EH (cell line): ENCODE data around the gene ZSCAN23.
"Not testable (repeated sequence)": the region's sequence is repeated elsewhere in the genome, so short reads cannot be mapped to it uniquely, and the experiment has no call there.

ENCODE experiments used
- DNase-seq: peaks from one replicate; pipeline ENCODE4 v3.0.0-alpha.2; 2015; ENCODE audit warnings: low read depth

Gene ZSCAN23

DNA sequence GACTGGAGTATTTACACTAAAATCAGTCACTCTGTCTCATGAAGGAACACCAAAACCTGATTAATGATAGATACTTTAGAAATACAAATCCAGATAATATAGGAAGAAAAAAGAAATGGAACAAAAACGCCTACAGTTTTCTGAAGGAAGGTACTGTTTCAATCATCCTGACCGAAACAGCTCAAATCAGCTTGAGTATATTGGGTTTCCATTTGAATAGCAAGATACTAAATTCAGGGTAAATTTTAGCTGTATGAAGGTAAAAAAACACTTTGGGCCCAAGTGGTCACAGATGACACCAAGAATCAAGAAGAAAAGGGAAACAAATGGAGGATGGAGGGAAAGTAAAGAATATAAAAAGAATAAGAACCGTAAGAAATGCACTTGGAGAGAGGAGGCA lies 6.9 kb downstream of the ZSCAN23 start:
- no peak for DNase-seq

DNA sequence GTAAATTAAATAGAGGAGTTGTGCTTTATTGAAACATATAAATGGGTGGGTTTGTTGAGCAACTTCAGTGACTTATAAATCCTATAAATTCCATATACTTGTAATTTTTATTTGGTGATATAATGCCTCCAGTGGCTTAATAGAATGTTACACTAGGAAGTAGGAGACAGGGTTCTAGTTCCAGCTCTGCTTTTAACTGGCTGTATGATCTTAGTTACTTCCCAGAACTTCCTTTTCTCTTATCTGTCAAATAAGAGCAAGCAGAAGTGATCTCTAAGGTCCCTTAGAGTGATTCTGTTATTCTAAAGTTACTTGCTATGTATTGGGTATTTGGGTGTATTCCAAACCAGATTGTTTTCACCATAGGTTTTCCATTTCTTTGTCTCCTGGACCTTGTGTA lies 10.2 kb downstream of the ZSCAN23 start:
- no peak for DNase-seq

DNA sequence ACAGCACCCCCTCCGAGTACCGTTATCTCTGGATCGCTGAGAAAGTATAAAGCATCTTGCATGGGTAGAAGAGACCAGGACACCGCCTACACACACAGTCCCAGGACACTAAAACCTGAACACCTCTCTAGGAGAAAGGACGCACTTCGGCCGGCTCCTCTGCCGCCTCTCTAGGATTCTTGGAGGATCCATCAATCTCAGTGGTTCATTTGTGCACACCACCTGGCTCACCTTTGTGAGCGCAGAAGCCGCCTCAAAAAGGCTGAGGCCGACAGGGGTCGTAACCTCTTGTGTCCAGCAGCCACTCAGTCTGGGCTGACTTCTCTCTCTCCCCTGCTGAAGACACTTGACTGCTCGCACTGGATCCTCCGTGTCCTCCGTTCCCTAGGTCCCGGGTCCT lies 13.5 kb downstream of the ZSCAN23 start:
- no peak for DNase-seq

DNA sequence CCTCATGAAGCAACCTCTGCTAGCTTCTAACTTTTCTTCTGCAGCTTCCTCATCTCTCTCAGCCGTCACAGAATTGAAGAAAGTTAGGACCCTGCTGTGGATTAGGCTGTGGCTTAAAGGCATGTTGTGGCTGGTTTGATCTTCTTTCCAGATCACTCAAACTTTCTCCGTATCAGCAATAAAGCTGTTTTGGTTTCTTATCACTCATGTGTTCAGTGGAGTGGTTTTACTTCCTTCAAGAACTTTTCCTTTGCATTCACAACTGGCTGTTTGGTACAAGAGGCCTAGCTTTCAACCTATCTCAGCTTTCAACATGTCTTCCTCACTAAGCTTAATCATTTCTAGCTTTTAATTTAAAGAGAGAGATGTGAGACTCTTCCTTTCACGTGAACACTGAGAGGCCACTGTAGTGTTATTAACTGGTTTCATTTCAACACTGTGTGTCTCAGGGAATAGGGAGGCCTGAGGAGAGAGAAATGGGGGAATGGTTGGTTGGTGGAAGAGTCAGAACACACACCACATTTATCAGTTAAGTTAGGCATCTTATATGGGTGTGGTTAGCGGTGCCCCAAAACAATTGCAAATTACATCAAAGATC lies 17.2 kb downstream of the ZSCAN23 start:
- no peak for DNase-seq

DNA sequence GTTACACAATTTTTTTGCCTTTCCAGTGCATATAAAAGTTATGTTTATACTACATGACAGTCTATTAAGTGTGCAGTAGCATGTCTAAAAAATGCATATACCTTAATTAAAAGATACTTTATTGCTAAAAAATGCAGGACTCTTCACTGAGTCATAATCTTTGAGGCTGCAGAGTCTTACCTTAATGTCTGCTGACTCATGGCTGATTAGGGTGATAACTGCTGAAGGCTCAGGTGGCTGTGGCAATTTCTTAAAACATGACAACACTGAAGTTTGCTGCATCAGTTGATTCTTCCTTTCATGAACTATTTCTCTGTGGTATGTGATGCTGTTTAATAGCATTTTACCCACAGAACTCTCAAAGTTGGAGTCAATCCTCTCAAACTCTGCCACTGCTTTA lies 19.1 kb downstream of the ZSCAN23 start:
- no peak for DNase-seq

- no peak for DNase-seq
These were observed 19.7 kb downstream of the ZSCAN23 start for GRCh38 chr6:28423546-28423945.

- DNase-seq = no peak
These were observed 29.6 kb downstream of the ZSCAN23 start for GRCh38 chr6:28413681-28414080.

- DNase-seq = no peak
These were observed 32.5 kb downstream of the ZSCAN23 start for GRCh38 chr6:28410767-28411166.

DNA sequence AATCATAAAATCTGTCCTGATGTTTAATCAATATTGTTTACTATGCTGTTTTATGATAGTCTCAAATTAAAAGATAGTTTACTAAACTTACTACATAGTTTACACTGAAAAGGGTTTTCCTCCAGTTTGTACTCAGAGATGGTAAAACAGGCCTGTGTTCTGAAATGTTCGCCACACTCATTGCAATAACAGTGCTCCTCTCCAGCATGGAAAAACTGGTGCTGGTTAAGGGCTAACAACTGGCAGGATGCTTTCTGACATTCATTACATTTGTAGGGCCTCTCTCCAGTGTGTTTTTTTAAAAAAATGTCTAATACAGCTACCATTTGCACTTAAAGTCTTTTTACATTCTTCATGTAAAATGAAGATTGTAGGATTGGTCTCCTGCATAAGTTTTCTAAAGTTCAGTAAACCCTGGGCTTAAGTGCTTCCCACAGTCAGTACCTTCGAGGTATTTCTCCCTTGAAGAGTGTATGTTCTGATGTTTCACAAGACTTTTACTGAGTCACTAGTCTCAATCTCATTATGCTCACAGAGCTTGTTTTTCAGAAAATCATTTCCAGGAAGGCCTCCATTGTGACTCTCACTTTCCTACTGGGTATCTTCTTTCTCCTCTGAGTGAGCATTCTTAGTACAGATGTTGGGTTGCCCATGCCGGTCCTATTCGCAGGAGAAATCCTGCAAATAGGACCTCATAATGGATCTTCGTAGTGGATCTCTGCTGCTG lies 35.1 kb downstream of the ZSCAN23 start:
- no peak for DNase-seq

DNA sequence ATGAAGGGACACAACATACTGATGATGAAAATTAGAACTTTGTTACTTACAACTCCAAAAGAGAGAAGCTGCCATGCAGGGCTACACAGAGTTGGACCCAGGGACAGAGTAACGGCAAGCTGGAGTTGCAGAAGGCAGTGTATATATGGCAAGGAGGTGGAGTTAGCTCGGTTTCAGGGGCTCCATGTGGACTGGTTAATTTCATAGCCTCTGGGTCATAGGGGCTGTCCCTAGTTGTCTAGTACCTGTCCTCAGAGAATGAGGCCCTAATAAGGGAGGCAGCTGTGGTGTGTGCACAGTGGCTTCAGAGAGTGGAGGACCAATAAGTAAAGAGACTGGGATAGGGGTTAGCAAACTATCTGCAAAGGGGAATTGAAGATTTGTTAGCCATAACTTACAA lies 35.9 kb downstream of the ZSCAN23 start:
- DNase-seq = no peak

DNA sequence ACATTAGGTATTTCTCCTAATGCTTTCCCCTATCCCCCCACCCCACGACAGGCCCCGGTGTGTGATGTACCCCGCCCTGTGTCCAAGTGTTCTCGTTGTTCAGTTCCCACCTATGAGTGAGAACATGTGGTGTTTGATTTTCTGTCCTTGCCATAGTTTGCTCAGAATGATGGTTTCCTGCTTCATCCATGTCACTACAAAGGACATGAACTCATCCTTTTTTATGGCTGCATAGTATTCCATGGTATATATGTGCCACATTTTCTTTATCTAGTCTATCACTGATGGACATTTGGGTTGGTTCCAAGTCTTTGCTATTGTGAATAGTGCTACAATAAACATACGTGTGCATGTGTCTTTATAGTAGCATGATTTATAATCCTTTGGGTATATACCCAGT lies 39.4 kb downstream of the ZSCAN23 start:
- not testable (repeated sequence) for DNase-seq

DNA sequence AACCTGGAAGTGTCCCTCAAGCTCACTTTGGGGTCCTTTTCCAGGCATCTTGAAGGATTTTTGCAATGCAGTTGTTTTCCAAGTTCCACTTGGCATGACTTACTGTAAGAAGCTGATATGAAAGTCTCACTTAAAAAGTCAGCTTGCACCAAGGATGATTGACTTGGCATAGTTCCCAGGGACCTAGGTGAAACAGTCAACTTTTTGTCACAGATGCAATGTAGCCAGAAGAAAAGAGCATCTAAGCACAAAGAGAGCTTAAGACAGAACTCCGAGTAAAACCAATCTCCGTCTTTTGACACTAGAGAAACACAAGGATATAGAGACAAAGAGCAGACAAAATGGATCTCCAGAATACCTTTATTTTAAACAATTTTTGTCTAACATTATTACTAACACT lies 41.1 kb downstream of the ZSCAN23 start:
- DNase-seq = no peak

DNA sequence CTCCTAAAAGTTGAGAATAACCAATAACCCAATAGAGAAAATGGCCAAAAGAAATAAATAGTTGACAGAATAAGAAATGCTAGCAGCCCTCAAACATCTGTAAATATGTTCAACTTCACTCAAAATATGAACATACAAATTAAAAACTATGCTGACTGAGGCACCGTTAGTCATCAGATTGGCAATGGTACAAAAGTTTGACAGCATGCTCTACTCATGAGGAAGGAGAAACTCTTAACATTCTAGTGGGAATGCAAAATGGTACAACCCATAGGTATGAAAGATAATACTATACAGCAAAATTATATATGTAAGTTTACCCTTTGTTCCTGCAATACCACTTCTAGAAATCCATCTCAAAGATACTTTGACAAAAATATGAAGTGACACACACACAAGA lies 42.1 kb downstream of the ZSCAN23 start:
- DNase-seq = peak; percentile 30

DNA sequence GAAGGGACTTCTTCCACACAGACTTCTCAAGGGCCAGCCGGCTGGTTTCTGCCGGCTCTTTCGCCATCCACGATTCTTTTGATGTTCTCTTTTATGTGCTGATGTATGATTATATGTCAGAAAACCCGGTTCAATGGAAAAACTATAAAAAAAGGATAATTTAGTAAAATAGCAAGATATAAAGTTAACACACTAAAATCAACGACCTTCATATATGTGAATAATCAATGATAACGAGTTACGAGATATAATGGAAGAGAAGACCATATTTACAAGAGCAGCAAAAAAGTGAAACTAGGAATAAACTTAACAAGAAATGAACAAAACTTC lies 43.2 kb downstream of the ZSCAN23 start:
- DNase-seq = no peak

DNA sequence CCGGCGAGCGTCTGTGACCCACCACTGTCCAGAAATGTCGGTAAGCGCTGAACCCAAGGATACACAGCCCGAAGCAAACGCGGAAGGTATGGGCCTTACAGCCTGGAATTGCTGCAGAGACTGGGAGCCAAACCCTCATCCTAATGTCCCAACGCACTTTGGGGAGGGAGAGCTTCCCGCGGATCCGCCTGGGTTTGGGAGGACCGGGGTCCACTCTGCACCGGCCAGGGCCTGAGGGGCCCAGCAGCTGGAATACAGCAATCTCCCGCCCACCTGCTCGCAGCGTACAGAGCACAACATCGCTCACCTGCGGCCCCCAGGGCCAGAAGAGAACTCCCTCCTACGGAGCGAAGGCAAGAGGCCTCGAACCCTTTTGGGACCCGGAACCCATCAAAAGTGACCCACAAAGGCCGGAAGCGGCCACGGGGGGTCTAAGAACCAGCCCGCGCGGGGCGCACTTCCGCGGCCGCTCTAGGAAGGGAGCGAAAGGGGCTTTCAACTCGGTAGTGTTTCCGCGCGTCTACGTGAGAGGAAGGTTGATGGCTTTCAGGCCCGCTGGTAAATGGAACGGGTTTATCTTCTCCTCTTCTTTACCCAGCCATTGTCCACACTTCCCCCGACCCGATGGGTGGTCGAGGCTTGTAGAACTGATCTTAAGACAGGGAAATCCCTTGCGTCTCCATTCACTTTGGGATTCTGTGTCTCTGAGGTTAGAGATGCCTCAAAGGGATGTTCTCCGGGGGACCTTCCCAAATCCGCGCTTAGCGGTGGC lies 43.8 kb downstream of the ZSCAN23 start, which contains the start of gene ZSCAN12:
ZSCAN12 (minus strand) TSS at position 398 of the 772 bp plus-strand sequence. CDS start 1,342 bp downstream, outside the sequence.
- peak; percentile 82 for DNase-seq

- DNase-seq = no peak
These were observed 47.4 kb downstream of the ZSCAN23 start for GRCh38 chr6:28395918-28396317.

- peak; percentile 11 for DNase-seq
These were observed 49.2 kb downstream of the ZSCAN23 start for GRCh38 chr6:28393912-28394662.

DNA sequence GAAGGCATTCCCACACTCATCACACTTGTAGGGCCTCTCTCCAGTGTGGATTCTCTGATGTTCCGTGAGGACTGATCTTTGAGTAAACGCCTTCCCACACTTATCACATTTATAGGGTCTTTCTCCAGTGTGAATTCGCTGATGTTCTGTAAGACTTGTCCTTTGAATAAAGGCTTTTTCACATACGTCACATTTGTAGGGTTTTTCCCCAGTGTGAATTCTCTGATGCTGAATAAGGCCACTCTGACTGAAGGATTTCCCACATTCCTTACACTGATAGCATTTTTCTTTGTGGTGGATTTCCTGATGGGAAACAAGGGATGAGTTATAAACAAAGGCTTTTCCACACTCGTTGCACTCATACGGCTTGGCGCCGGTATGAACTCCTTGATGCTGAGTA lies 52.6 kb downstream of the ZSCAN23 start:
- DNase-seq = no peak

- DNase-seq = no peak
These were observed 59.2 kb downstream of the ZSCAN23 start for GRCh38 chr6:28384143-28384533.

- peak; percentile 86 for DNase-seq
These were observed 59.8 kb downstream of the ZSCAN23 start for GRCh38 chr6:28383235-28384142.
